Mucosa of descending colon (tissue), 3 donors: ENCODE results near the gene SLC7A5. TPM values are rescaled to one million over a fixed set of nuclear protein-coding genes. Genes with fewer than 3 reads are reported as not detected.
"Not testable (repeated sequence)": the region's sequence is repeated elsewhere in the genome, so short reads cannot be mapped to it uniquely, and the experiment has no call there.

Experiments
- ATAC-seq: fragments of 200-7000 bp; cut with Tn5 transposase; one replicate; pipeline ENCODE4 v1.9.1; 2020; ENCODE audit warnings: mild to moderate bottlenecking, moderate library complexity
- DNase-seq, 3 donors: peaks; one replicate each; pipeline ENCODE4 v3.0.0-alpha.2; 2020
- H3K36me3 ChIP-seq: fragments of 200-600 bp; one replicate; pipeline ENCODE4 v1.8.0; 2021; ENCODE audit warnings: low read depth, mild to moderate bottlenecking
- H3K4me1 ChIP-seq: fragments of 200-600 bp; one replicate; pipeline ENCODE4 v1.8.0; 2021; ENCODE audit warnings: low read depth, mild to moderate bottlenecking
- H3K4me3 ChIP-seq: fragments of 200-600 bp; one replicate; pipeline ENCODE4 v1.8.0; 2021; ENCODE audit warnings: mild to moderate bottlenecking
- H3K9me3 ChIP-seq: fragments of 200-600 bp; one replicate; pipeline ENCODE4 v1.8.0; 2021; ENCODE audit warnings: mild to moderate bottlenecking
- CTCF ChIP-seq: fragments of 200-600 bp; IDR thresholded peaks from one replicate; pipeline ENCODE4 v1.8.0; 2022; ENCODE audit warnings: antibody characterized with exemption, mild to moderate bottlenecking
- intact Hi-C, 2 donors: fragments of 100-400 bp; cut with DNase I in 1 of 2; cut with micrococcal nuclease in 1 of 2; formaldehyde crosslinking; loops; one replicate each; pipeline versions ENCODE4 v1.11.0 to v1.11.1; 2022; cut with DNase I, micrococcal nuclease
- total RNA-seq, 3 donors: library from RNA; stranded (reverse); fragmentation: NEBNext Ultra II Directional in 2 of 3; extraction: Animal tissue kit (Norgen Biotek cat#: 25700) in 2 of 3; gene quantifications; one replicate each; pipeline versions ENCODE4 v1.2.1 to v1.2.4, GENCODE V29; 2021 to 2023
- donor health status: DM: no; HTN: no; CAD: no; lungs with moderate emphysema.
- donor health status: DM: no; HTN: no; CAD: no.
- donor health status: DM: no; HTN: yes; CAD: no.

Gene SLC7A5
- total RNA-seq, 3 donors from 2014 or later, result 1.9 to 13.7 (median 8.1) TPM

- no peak for TF ChIP-seq CTCF
- Histone ChIP-seq H3K9me3 (no peaks in the 10 kb centered on the region), H3K4me1 (no peaks in the 10 kb centered on the region), H3K36me3 (no peaks in the 10 kb centered on the region), H3K4me3 (no peak overlapping the region)
- ATAC-seq (no peak), DNase-seq (no peak)
- intact Hi-C loops, result no loop called here
Measured at GRCh38 chr16:87794485-87795078, 74.7 kb downstream of the SLC7A5 start.

- intact Hi-C loops, result no loop called here
- DNase-seq (no peak), ATAC-seq (no peak)
- H3K4me3 ChIP-seq, result no peak overlapping the region
- no peaks in the 10 kb centered on the region for H3K4me1 ChIP-seq
- H3K36me3 ChIP-seq, result no peaks in the 10 kb centered on the region
- no peak for TF ChIP-seq CTCF
- H3K9me3 ChIP-seq, result no peaks in the 10 kb centered on the region
Measured at GRCh38 chr16:87792205-87792565, 77.1 kb downstream of the SLC7A5 start.

GRCh38 chr16:87791295-87792204 is 77.8 kb downstream of the SLC7A5 start:
- TF ChIP-seq CTCF, result no peak
- Histone ChIP-seq H3K4me1 (no peaks in the 10 kb centered on the region), H3K4me3 (no peak overlapping the region), H3K9me3 (no peaks in the 10 kb centered on the region), H3K36me3 (no peaks in the 10 kb centered on the region)
- intact Hi-C loops, result no loop called here
- ATAC-seq, result no peak
- no peak for DNase-seq

GRCh38 chr16:87790292-87791100 is 78.8 kb downstream of the SLC7A5 start:
- Histone ChIP-seq H3K9me3 (no peaks in the 10 kb centered on the region), H3K36me3 (no peaks in the 10 kb centered on the region), H3K4me1 (no peaks in the 10 kb centered on the region), H3K4me3 (no peak overlapping the region)
- TF ChIP-seq CTCF, result no peak
- ATAC-seq, result no peak
- intact Hi-C loops, result no loop called here
- DNase-seq, result no peak

- Histone ChIP-seq H3K4me1 (no peaks in the 10 kb centered on the region), H3K36me3 (no peaks in the 10 kb centered on the region), H3K9me3 (no peaks in the 10 kb centered on the region), H3K4me3 (no peak overlapping the region)
- intact Hi-C loops, result no loop called here
- no peak for TF ChIP-seq CTCF
- ATAC-seq, result peak; percentile 40
- no peak for DNase-seq
Measured at GRCh38 chr16:87789437-87790291, 79.6 kb downstream of the SLC7A5 start.

- H3K4me1 ChIP-seq, DNase-seq, H3K9me3 ChIP-seq, H3K36me3 ChIP-seq, H3K4me3 ChIP-seq, ATAC-seq, intact Hi-C loops: not testable (repeated sequence)
Measured at GRCh38 chr16:87788730-87789436, 80.4 kb downstream of the SLC7A5 start.

- H3K36me3 ChIP-seq, intact Hi-C loops, H3K4me1 ChIP-seq, DNase-seq, H3K9me3 ChIP-seq, H3K4me3 ChIP-seq, ATAC-seq: not testable (repeated sequence)
Measured at GRCh38 chr16:87787451-87788091, 81.7 kb downstream of the SLC7A5 start.
